ENCODE results near the gene FAM222B. TPM values are rescaled to one million over a fixed set of nuclear protein-coding genes. Genes with fewer than 3 reads are reported as not detected.

The FAM222B gene
- total and polyA plus RNA-seq, 2 experiments from 2014 or later, result 63.7 to 78.5 TPM

DNA sequence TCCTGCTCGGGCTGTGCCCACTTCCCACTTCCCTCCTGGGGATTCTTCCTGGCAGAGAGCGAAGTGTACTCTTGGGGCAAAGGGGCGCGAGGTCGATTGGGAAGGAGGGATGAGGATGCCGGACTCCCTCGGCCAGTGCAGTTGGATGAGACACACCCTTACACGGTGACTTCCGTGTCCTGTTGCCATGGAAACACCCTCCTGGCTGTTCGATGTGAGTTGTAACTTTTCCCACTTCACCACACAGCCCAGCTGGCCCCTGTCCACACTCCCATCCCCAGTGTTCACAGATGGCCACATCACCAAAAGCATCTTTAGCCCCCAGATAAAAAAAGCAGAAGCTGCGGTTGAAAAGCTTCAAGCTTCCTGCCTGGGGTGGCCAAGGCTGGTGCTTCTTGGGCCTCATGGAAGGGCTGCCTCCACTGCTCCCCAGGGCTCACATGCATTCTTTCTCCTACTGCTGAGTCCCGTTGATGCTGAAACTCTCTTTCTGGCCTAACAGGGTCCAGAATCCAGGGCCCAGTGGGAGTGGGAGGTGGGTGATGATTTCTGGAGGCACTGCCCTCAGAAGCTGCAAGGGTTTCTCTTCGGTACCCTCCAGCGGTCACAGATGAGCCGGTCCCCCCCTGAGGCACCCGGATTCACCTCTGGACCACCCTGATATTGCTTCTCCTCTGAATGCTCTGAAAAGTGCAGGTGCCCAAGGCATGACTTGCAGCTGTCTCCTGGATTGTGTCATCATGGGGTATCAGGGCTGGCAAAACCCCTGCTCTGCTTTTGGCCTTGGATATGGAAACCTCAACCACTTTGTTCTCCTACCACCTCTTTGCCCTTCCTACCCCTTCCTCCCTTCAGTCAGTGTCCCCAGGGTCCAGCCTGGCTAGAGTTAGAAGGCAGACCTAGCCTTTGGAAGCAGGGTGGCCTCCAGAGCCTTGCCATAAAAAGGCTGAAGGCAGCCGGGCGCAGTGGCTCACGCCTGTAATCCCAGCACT, 100.9 kb downstream of the FAM222B start:
- Histone ChIP-seq H3K4me3 (no peak overlapping the region), H3K27me3 (ENCODE audit: insufficient read depth) (no peaks in the 10 kb centered on the region), H3K36me3 (ENCODE audit: insufficient read depth) (no peaks in the 10 kb centered on the region; the same call in 1 of the 2 replicates), H3K9me2 (ENCODE audit: insufficient read depth) (no peaks in the 10 kb centered on the region), H3K79me2 (replicated peaks; ENCODE audit: insufficient read depth) (peaks cover 24% of the 10 kb centered on the region), H3F3A (replicated peaks; ENCODE audit: low read depth) (peaks cover 15% of the 10 kb centered on the region; the same call in 1 of the 2 replicates), H3K27ac (ENCODE audit: low read depth) (0 out of 2 replicates have a peak overlapping the region, but pooled peaks have one; percentile 95), H4K20me1 (replicated peaks; ENCODE audit: insufficient read depth) (peaks cover 3% of the 10 kb centered on the region; the same call in 1 of the 2 replicates), H3K4me1 (ENCODE audit: insufficient read depth) (peaks cover 23% of the 10 kb centered on the region), H2AFZ (no peak overlapping the region), H3K4me2 (no peak overlapping the region)
- H3K4me3 Mint-ChIP-seq, result no peak overlapping the region
- 0 out of 2 replicates have a peak overlapping the region, but pooled peaks have one; percentile 96 for H3K27ac Mint-ChIP-seq
- peaks cover 39% of the 10 kb centered on the region for H3K36me3 Mint-ChIP-seq (ENCODE audit: low read depth)
- no peak for ATAC-seq
- no peak for DNase-seq (ENCODE audit: low spot score)
- H3K4me1 Mint-ChIP-seq, result peaks cover 15% of the 10 kb centered on the region
- no peaks in the 10 kb centered on the region for H3K9me3 Mint-ChIP-seq
- peaks cover 31% of the 10 kb centered on the region for H3K27me3 Mint-ChIP-seq (ENCODE audit: insufficient read depth, low read depth, poor library complexity)
- TF ChIP-seq, protein P1, sequence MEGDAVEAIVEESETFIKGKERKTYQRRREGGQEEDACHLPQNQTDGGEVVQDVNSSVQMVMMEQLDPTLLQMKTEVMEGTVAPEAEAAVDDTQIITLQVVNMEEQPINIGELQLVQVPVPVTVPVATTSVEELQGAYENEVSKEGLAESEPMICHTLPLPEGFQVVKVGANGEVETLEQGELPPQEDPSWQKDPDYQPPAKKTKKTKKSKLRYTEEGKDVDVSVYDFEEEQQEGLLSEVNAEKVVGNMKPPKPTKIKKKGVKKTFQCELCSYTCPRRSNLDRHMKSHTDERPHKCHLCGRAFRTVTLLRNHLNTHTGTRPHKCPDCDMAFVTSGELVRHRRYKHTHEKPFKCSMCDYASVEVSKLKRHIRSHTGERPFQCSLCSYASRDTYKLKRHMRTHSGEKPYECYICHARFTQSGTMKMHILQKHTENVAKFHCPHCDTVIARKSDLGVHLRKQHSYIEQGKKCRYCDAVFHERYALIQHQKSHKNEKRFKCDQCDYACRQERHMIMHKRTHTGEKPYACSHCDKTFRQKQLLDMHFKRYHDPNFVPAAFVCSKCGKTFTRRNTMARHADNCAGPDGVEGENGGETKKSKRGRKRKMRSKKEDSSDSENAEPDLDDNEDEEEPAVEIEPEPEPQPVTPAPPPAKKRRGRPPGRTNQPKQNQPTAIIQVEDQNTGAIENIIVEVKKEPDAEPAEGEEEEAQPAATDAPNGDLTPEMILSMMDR (conservative IDR thresholded peaks at IDR 0.05; ENCODE audit: low read depth in 2 of 2), result no peak
- TF ChIP-seq STAT1 (IDR thresholded peaks at IDR 0.05; ENCODE audit: unreplicated experiment) (no peak), NANOG (IDR thresholded peaks at IDR 0.05; ENCODE audit: borderline replicate concordance) (no peak), EZH2 (IDR thresholded peaks at IDR 0.05; ENCODE audit: low read depth, unreplicated experiment) (no peak), POLR2AphosphoS5 (IDR thresholded peaks at IDR 0.05; ENCODE audit: low read depth) (no peak), CREB1 (CRISPR knock-in tag; IDR thresholded peaks at IDR 0.05; ENCODE audit: low read depth) (no peak)
- TF ChIP-seq, protein P2, sequence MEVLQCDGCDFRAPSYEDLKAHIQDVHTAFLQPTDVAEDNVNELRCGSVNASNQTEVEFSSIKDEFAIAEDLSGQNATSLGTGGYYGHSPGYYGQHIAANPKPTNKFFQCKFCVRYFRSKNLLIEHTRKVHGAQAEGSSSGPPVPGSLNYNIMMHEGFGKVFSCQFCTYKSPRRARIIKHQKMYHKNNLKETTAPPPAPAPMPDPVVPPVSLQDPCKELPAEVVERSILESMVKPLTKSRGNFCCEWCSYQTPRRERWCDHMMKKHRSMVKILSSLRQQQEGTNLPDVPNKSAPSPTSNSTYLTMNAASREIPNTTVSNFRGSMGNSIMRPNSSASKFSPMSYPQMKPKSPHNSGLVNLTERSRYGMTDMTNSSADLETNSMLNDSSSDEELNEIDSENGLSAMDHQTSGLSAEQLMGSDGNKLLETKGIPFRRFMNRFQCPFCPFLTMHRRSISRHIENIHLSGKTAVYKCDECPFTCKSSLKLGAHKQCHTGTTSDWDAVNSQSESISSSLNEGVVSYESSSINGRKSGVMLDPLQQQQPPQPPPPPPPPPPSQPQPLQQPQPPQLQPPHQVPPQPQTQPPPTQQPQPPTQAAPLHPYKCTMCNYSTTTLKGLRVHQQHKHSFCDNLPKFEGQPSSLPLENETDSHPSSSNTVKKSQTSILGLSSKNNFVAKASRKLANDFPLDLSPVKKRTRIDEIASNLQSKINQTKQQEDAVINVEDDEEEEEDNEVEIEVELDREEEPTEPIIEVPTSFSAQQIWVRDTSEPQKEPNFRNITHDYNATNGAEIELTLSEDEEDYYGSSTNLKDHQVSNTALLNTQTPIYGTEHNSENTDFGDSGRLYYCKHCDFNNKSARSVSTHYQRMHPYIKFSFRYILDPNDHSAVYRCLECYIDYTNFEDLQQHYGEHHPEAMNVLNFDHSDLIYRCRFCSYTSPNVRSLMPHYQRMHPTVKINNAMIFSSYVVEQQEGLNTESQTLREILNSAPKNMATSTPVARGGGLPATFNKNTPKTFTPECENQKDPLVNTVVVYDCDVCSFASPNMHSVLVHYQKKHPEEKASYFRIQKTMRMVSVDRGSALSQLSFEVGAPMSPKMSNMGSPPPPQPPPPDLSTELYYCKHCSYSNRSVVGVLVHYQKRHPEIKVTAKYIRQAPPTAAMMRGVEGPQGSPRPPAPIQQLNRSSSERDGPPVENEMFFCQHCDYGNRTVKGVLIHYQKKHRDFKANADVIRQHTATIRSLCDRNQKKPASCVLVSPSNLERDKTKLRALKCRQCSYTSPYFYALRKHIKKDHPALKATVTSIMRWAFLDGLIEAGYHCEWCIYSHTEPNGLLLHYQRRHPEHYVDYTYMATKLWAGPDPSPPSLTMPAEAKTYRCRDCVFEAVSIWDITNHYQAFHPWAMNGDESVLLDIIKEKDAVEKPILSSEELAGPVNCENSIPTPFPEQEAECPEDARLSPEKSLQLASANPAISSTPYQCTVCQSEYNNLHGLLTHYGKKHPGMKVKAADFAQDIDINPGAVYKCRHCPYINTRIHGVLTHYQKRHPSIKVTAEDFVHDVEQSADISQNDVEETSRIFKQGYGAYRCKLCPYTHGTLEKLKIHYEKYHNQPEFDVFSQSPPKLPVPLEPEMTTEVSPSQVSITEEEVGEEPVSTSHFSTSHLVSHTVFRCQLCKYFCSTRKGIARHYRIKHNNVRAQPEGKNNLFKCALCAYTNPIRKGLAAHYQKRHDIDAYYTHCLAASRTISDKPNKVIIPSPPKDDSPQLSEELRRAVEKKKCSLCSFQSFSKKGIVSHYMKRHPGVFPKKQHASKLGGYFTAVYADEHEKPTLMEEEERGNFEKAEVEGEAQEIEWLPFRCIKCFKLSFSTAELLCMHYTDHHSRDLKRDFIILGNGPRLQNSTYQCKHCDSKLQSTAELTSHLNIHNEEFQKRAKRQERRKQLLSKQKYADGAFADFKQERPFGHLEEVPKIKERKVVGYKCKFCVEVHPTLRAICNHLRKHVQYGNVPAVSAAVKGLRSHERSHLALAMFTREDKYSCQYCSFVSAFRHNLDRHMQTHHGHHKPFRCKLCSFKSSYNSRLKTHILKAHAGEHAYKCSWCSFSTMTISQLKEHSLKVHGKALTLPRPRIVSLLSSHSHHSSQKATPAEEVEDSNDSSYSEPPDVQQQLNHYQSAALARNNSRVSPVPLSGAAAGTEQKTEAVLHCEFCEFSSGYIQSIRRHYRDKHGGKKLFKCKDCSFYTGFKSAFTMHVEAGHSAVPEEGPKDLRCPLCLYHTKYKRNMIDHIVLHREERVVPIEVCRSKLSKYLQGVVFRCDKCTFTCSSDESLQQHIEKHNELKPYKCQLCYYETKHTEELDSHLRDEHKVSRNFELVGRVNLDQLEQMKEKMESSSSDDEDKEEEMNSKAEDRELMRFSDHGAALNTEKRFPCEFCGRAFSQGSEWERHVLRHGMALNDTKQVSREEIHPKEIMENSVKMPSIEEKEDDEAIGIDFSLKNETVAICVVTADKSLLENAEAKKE (CRISPR knock-in tag; IDR thresholded peaks at IDR 0.05), result no peak
- TF ChIP-seq, protein P3, sequence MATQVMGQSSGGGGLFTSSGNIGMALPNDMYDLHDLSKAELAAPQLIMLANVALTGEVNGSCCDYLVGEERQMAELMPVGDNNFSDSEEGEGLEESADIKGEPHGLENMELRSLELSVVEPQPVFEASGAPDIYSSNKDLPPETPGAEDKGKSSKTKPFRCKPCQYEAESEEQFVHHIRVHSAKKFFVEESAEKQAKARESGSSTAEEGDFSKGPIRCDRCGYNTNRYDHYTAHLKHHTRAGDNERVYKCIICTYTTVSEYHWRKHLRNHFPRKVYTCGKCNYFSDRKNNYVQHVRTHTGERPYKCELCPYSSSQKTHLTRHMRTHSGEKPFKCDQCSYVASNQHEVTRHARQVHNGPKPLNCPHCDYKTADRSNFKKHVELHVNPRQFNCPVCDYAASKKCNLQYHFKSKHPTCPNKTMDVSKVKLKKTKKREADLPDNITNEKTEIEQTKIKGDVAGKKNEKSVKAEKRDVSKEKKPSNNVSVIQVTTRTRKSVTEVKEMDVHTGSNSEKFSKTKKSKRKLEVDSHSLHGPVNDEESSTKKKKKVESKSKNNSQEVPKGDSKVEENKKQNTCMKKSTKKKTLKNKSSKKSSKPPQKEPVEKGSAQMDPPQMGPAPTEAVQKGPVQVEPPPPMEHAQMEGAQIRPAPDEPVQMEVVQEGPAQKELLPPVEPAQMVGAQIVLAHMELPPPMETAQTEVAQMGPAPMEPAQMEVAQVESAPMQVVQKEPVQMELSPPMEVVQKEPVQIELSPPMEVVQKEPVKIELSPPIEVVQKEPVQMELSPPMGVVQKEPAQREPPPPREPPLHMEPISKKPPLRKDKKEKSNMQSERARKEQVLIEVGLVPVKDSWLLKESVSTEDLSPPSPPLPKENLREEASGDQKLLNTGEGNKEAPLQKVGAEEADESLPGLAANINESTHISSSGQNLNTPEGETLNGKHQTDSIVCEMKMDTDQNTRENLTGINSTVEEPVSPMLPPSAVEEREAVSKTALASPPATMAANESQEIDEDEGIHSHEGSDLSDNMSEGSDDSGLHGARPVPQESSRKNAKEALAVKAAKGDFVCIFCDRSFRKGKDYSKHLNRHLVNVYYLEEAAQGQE (IDR thresholded peaks at IDR 0.05; ENCODE audit: unreplicated experiment), result no peak
